VCaP (cell line): Measurements from ENCODE around the gene TGFBRAP1.

ENCODE experiments used
- H3K27ac ChIP-seq: fragments of 450-650 bp; 2 replicates; pipeline ENCODE4 v1.5.1; 2017
- CTCF ChIP-seq: fragments of 450-650 bp; conservative IDR thresholded peaks from 2 replicates; pipeline ENCODE4 v1.5.1; 2017; ENCODE audit warnings: mild to moderate bottlenecking, moderate library complexity

TGFBRAP1 gene

GRCh38 chr2:105243961-105244360 lies 85.6 kb downstream of the TGFBRAP1 start:
- H3K27ac ChIP-seq = no peak overlapping the region
- no peak for TF ChIP-seq CTCF

GRCh38 chr2:105242286-105242993 lies 87.1 kb downstream of the TGFBRAP1 start:
- TF ChIP-seq CTCF = no peak
- H3K27ac ChIP-seq = no peak overlapping the region

- no peak for TF ChIP-seq CTCF
- no peak within 1 kb of the TSS for H3K27ac ChIP-seq
Observed at GRCh38 chr2:105241443-105241842, 88.1 kb downstream of the TGFBRAP1 start, which contains the start of gene GPR45. GPR45 (plus strand) TSS chr2:105241743; CDS start chr2:105241859, 116 bp downstream.

GRCh38 chr2:105239924-105240323 lies 89.6 kb downstream of the TGFBRAP1 start:
- TF ChIP-seq CTCF = no peak
- no peak overlapping the region for H3K27ac ChIP-seq

DNA sequence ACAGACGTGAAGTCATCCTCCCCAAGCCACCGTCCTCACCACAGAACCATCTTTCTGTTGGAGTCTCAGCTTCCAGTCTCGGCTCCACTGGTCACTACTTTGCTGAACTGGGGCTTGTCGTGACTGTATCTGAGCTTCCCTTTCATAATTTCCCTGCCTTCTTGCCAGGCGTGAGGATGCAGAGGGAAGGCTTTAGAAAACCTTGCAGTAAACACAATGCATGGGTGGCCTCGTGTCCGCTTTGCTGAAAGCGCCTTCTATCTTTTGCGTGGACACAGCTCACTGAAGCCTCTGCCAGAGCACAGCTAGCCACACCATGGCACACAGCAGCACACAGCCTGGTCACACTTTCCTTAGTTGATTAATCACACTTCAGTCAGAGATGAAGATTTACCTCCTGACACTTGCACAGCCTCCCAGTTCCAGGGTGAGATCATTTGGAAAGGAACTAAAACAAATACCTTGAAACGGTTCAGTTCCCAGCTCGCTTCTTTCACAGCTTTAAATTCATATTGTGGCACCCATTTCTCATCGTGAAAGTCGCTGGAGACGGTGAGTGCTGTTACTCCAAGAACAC lies 90.8 kb downstream of the TGFBRAP1 start:
- peak overlapping the region; percentile 52; the same call in 1 of the 2 replicates for H3K27ac ChIP-seq
- TF ChIP-seq CTCF = no peak

- no peak for TF ChIP-seq CTCF
- H3K27ac ChIP-seq = peak overlapping the region; percentile 52
Observed at GRCh38 chr2:105237045-105237765, 92.3 kb downstream of the TGFBRAP1 start.

DNA sequence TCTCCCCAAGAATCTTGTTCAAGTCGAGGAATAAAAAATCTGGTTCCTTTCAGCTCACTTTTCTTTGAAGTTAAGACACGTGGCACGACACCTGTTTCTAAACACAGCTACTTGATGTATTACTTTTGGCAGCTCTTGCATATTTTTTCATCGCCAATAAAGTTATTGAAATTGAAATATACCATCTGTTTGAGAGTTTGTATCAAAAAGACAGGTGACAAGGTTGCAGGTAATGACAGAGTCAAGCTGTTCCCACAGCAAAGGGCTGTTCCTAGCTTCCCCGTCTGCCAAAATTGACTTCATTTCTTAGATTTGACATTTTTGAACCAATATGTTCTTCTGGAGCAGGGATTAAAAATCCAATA lies 93.5 kb downstream of the TGFBRAP1 start:
- TF ChIP-seq CTCF = no peak
- no peak overlapping the region for H3K27ac ChIP-seq
